ENCODE measurements around the gene DMD. TPM values are rescaled to one million over a fixed set of nuclear protein-coding genes. Genes with fewer than 3 reads are reported as not detected.

DMD gene
- total and polyA plus RNA-seq, 2 of the 8 experiments (the other 6 are each of a cell fraction or from before 2014, with no cell fraction given): 4.8 to 7.4 TPM

GRCh38 chrX:32545101-32545500 is 666.2 kb downstream of the DMD start (continued):
- TF ChIP-seq CHD7 (IDR thresholded peaks at IDR 0.05; ENCODE audit: insufficient replicate concordance, low read length) (no peak), ZNF274 (IDR thresholded peaks at IDR 0.05; ENCODE audit: borderline replicate concordance, extremely low read depth, low read length) (no peak), HDAC6 (IDR thresholded peaks at IDR 0.05; ENCODE audit: low read depth, low read length) (no peak), SUZ12 (IDR thresholded peaks at IDR 0.05; ENCODE audit: low read length) (no peak), KDM4A (IDR thresholded peaks at IDR 0.05; ENCODE audit: low read depth, low read length, severe bottlenecking) (no peak), GTF2F1 (IDR thresholded peaks at IDR 0.05; ENCODE audit: borderline replicate concordance, low read depth, low read length) (no peak), BCL11A (IDR thresholded peaks at IDR 0.05; ENCODE audit: low read depth in 2 of 2, low read length in 2 of 2) (no peak), MAFK (IDR thresholded peaks at IDR 0.05; ENCODE audit: low read depth, low read length) (no peak), SRF (IDR thresholded peaks at IDR 0.05; ENCODE audit: low read depth, low read length) (no peak)
- TF ChIP-seq, protein P1, sequence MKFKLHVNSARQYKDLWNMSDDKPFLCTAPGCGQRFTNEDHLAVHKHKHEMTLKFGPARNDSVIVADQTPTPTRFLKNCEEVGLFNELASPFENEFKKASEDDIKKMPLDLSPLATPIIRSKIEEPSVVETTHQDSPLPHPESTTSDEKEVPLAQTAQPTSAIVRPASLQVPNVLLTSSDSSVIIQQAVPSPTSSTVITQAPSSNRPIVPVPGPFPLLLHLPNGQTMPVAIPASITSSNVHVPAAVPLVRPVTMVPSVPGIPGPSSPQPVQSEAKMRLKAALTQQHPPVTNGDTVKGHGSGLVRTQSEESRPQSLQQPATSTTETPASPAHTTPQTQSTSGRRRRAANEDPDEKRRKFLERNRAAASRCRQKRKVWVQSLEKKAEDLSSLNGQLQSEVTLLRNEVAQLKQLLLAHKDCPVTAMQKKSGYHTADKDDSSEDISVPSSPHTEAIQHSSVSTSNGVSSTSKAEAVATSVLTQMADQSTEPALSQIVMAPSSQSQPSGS (IDR thresholded peaks at IDR 0.05; ENCODE audit: low read length): no peak

All from H1 (cell line).